Activated naive CD8-positive, alpha-beta T cell (primary cell): ENCODE measurements around the gene HSPA2.
"Not testable (repeated sequence)": the region's sequence is repeated elsewhere in the genome, so short reads cannot be mapped to it uniquely, and the experiment has no call there.

Source experiments
- H3K27ac Mint-ChIP-seq: one replicate; pipeline ENCODE4 v1.8.0; 2021; ENCODE audit warnings: mixed read lengths
- H3K27me3 Mint-ChIP-seq: one replicate; pipeline ENCODE4 v1.8.0; 2021; ENCODE audit warnings: mixed read lengths
- H3K36me3 Mint-ChIP-seq: one replicate; pipeline ENCODE4 v1.8.0; 2021; ENCODE audit warnings: mixed read lengths
- H3K4me1 Mint-ChIP-seq: one replicate; pipeline ENCODE4 v1.8.0; 2021; ENCODE audit warnings: low read depth, mixed read lengths
- H3K4me3 Mint-ChIP-seq: one replicate; pipeline ENCODE4 v1.8.0; 2021; ENCODE audit warnings: mild to moderate bottlenecking, mixed read lengths
- H3K9me3 Mint-ChIP-seq: one replicate; pipeline ENCODE4 v1.8.0; 2021; ENCODE audit warnings: low read depth, mixed read lengths

The HSPA2 gene

DNA sequence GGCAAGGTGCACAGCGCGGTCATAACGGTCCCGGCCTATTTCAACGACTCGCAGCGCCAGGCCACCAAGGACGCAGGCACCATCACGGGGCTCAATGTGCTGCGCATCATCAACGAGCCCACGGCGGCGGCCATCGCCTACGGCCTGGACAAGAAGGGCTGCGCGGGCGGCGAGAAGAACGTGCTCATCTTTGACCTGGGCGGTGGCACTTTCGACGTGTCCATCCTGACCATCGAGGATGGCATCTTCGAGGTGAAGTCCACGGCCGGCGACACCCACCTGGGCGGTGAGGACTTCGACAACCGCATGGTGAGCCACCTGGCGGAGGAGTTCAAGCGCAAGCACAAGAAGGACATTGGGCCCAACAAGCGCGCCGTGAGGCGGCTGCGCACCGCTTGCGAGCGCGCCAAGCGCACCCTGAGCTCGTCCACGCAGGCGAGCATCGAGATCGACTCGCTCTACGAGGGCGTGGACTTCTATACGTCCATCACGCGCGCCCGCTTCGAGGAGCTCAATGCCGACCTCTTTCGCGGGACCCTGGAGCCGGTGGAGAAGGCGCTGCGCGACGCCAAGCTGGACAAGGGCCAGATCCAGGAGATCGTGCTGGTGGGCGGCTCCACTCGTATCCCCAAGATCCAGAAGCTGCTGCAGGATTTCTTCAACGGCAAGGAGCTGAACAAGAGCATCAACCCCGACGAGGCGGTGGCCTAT lies 875 bp downstream of the HSPA2 start:
- Mint-ChIP-seq H3K36me3 (no peaks in the 10 kb centered on the region), H3K4me3 (peak overlapping the region; percentile 97), H3K27me3 (peaks cover 1% of the 10 kb centered on the region), H3K9me3 (no peaks in the 10 kb centered on the region), H3K27ac (peak overlapping the region; percentile 3), H3K4me1 (peaks cover 33% of the 10 kb centered on the region)

- H3K4me1 Mint-ChIP-seq = peaks cover 33% of the 10 kb centered on the region
- peak overlapping the region; percentile 3 for H3K27ac Mint-ChIP-seq
Measured at GRCh38 chr14:64541972-64542835, 1.7 kb downstream of the HSPA2 start.

DNA sequence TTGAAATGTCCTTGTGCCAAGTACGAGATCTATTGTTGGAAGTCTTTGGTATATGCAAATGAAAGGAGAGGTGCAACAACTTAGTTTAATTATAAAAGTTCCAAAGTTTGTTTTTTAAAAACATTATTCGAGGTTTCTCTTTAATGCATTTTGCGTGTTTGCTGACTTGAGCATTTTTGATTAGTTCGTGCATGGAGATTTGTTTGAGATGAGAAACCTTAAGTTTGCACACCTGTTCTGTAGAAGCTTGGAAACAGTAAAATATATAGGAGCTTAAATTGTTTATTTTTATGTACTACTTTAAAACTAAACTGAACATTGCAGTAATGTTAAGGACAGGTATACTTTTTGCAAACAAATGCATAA lies 2.3 kb downstream of the HSPA2 start:
- Mint-ChIP-seq H3K9me3 (no peaks in the 10 kb centered on the region), H3K4me3 (peak overlapping the region; percentile 97), H3K27me3 (peaks cover 1% of the 10 kb centered on the region), H3K36me3 (no peaks in the 10 kb centered on the region), H3K4me1 (peaks cover 33% of the 10 kb centered on the region), H3K27ac (no peak overlapping the region)

More at GRCh38 chr14:64541972-64542835, 1.7 kb downstream of the HSPA2 start:
- H3K27me3 Mint-ChIP-seq = peaks cover 1% of the 10 kb centered on the region
- H3K4me3 Mint-ChIP-seq = peak overlapping the region; percentile 97
- no peaks in the 10 kb centered on the region for H3K36me3 Mint-ChIP-seq
- no peaks in the 10 kb centered on the region for H3K9me3 Mint-ChIP-seq

DNA sequence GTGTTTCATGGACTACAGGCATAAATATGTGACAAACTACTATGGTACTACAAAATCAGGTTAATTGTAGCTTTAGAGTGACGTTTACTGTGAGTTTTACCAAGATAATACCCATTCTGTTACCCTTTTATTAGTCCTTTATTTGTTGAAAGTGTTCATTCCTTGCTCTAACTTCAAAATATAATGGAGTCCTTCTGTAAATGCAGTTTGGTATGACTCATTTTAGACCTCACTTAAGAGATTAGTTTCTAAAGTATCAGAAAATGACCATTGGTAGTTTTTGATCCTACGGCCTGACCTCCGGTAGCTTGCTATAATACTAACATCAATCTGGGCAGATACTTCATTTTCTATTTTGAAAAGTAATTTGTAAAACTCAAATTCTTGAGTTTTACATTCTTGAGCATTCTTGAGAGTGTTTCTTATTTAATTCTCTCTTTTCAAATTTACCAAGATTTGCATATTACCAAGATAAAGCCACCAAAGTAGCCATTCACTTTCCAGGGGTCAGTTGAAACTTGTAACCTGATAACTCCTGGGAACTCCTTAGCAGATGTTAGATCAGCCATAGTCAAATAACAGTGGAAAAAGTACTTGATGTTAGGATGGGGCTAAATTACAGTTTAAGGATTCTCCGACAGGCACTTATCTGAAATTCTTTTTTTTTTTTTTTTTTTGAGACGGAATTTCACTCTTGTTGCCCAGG lies 4.2 kb downstream of the HSPA2 start:
- Mint-ChIP-seq H3K4me1 (peaks cover 35% of the 10 kb centered on the region), H3K9me3 (no peaks in the 10 kb centered on the region), H3K36me3 (no peaks in the 10 kb centered on the region), H3K27ac (no peak overlapping the region), H3K27me3 (no peaks in the 10 kb centered on the region), H3K4me3 (no peak overlapping the region)

DNA sequence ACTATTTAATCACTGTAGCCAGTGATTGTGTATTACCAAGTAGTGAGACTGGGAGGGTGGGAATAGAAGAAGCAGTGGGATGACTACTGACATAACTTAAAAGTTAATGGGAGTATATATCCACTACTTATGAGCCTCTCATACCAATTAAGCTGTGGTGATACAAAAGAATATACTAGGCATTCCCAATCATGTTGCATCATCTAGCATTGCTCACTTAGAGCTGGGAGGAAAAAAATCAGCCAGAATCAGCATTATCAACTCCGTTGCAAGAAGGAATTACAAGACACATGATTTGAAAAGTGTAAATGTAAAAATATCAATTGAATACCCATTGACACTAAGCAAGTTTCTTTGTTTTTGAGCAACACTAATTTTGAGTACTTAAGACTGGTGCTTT lies 8.5 kb downstream of the HSPA2 start:
- peak overlapping the region; percentile 67 for H3K4me3 Mint-ChIP-seq
- H3K27me3 Mint-ChIP-seq = no peaks in the 10 kb centered on the region
- H3K4me1 Mint-ChIP-seq = peaks cover 16% of the 10 kb centered on the region
- H3K9me3 Mint-ChIP-seq = no peaks in the 10 kb centered on the region
- H3K27ac Mint-ChIP-seq = no peak overlapping the region
- H3K36me3 Mint-ChIP-seq = no peaks in the 10 kb centered on the region

DNA sequence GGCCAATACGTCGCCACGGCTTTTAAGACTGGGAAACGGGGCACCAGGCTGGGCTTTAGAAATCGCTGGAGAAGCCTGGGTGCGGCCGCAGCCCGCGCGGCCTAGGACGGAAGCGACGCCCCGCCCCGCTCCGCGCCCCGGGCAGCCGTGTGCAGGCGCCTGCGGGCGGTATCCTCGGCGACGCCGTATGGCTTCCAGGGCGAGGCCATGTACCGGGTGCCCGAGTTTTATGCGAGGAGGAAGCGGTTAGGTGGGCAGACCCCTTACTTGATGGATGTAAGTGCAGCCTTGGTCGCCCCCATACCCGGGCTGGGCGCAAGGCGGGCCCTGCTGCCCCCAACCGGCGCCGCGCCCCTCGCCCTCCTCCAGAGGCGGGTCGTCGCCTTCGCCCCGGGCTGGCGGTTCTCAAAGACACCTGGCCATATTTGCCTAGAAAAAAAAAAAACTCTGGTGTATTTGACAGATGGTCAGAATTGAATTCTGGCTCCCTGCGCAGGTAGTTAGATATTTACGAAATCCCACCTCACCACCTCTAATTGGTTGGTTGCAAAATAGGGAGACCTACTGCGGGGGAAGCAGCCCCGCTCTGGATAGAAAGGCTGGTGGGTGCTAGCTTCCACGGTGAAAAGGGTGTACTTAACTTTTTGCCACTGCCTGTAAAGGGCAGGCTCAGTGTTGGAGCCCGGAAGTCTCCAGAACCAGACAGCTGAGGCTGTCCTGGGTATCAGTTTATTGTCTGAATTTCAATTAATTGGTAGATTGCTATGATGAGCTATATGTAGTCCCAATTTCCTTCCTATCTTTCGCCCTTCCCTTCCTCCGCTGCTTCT lies 9.5 kb downstream of the HSPA2 start, which contains the start of gene PPP1R36:
Gene PPP1R36, plus strand, starts transcription at position 171 of the 830 bp plus-strand sequence. Its CDS starts 37 bp downstream, at position 208.
- peak within 1 kb of the TSS; percentile 75 for H3K4me3 Mint-ChIP-seq
- peaks cover 16% of the 10 kb centered on the region for H3K4me1 Mint-ChIP-seq
- H3K27ac Mint-ChIP-seq = no peak within 1 kb of the TSS
- H3K9me3 Mint-ChIP-seq = no peaks in the 10 kb centered on the region
- H3K36me3 Mint-ChIP-seq = no peaks in the 10 kb centered on the region
- no peaks in the 10 kb centered on the region for H3K27me3 Mint-ChIP-seq

DNA sequence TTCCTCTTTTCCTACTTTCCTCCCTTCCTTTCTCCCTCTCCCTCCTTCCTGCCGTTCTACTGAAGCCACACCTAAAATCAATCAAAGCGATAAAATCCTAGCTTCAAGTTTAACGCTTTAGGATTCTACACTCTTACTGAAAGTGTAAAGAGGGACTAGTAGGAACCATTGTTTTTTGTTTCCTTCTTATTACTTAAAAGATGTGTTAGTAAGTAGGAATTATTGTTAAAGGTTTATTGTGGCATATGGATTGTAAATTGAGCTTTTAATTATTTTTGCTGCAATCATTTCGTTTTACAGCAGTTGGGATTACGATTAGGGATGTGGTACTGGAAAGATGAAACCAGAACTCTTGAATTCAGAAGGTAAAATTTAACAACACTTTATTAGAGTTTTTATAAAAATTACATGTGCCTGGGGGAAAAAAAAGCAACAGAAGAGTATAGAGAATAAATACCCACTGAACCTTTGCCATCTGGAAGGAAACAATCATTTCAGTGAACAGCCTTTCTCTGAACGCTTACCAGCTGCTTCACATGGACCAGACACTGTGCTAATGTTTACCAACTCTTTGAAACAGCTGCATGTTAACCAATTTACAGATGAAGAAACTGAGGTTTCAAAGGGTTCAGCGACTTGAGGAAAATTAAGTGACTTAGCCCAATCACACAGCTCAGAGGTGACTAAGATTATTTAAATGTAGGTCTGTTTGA lies 10.2 kb downstream of the HSPA2 start:
- H3K9me3 Mint-ChIP-seq = no peaks in the 10 kb centered on the region
- H3K27ac Mint-ChIP-seq = no peak overlapping the region
- no peaks in the 10 kb centered on the region for H3K36me3 Mint-ChIP-seq
- peak overlapping the region; percentile 75 for H3K4me3 Mint-ChIP-seq
- peaks cover 16% of the 10 kb centered on the region for H3K4me1 Mint-ChIP-seq
- H3K27me3 Mint-ChIP-seq = no peaks in the 10 kb centered on the region

- Mint-ChIP-seq H3K27me3 (no peaks in the 10 kb centered on the region), H3K9me3 (no peaks in the 10 kb centered on the region), H3K36me3 (no peaks in the 10 kb centered on the region), H3K27ac (no peak overlapping the region), H3K4me1 (peaks cover 7% of the 10 kb centered on the region), H3K4me3 (no peak overlapping the region)
Measured at GRCh38 chr14:64554556-64554955, 14.0 kb downstream of the HSPA2 start.

- no peaks in the 10 kb centered on the region for H3K36me3 Mint-ChIP-seq
- H3K27ac Mint-ChIP-seq = no peak overlapping the region
- H3K27me3 Mint-ChIP-seq = no peaks in the 10 kb centered on the region
- H3K9me3 Mint-ChIP-seq = no peaks in the 10 kb centered on the region
- peaks cover 8% of the 10 kb centered on the region for H3K4me1 Mint-ChIP-seq
- no peak overlapping the region for H3K4me3 Mint-ChIP-seq
Measured at GRCh38 chr14:64556526-64556925, 16.0 kb downstream of the HSPA2 start.

DNA sequence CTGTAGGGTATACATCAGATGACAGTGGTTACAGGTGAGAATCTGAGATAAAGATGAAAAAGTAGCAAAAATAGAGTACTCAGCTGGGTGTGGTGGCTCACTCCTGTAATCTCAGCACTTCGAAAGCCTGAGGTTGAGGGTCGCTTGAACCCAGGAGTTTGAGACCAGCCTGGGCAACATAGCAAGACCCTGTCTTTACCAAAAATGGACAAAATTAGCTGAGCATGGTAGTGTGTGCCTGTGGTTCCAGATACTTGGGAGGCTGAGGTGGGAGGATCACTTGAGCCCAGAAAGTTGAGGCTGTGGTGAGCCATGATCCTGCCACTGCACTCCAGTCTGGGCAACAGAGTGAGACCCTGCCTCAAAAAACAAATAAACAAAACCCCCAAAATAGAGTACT lies 17.7 kb downstream of the HSPA2 start:
- H3K9me3 Mint-ChIP-seq, H3K4me1 Mint-ChIP-seq, H3K4me3 Mint-ChIP-seq, H3K36me3 Mint-ChIP-seq, H3K27ac Mint-ChIP-seq, H3K27me3 Mint-ChIP-seq: not testable (repeated sequence)

DNA sequence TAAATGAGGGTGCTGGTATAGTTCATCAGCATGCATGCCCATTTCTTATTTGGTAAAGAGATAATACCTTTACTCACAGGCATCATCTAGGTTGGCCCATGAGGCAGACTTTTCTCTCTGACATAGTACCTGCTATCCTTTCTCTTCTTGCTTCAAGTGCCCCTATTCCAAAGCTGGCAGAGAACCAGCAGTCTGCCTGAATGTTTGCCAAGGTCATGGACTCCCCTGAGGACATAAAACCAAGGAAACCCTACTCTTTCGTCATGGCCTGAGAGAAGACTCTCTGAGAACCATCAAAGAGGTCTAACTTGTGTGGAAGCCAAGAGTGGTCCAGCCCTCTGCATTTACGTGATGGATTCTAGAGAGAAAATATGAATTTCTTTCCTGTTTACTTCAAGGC lies 21.1 kb downstream of the HSPA2 start:
- no peaks in the 10 kb centered on the region for H3K36me3 Mint-ChIP-seq
- H3K9me3 Mint-ChIP-seq = no peaks in the 10 kb centered on the region
- peaks cover 8% of the 10 kb centered on the region for H3K4me1 Mint-ChIP-seq
- H3K27ac Mint-ChIP-seq = no peak overlapping the region
- no peaks in the 10 kb centered on the region for H3K27me3 Mint-ChIP-seq
- H3K4me3 Mint-ChIP-seq = no peak overlapping the region

- no peaks in the 10 kb centered on the region for H3K9me3 Mint-ChIP-seq
- H3K4me3 Mint-ChIP-seq = no peak overlapping the region
- no peak overlapping the region for H3K27ac Mint-ChIP-seq
- H3K36me3 Mint-ChIP-seq = no peaks in the 10 kb centered on the region
- H3K4me1 Mint-ChIP-seq = peaks cover 8% of the 10 kb centered on the region
- no peaks in the 10 kb centered on the region for H3K27me3 Mint-ChIP-seq
Measured at GRCh38 chr14:64562436-64562835, 21.9 kb downstream of the HSPA2 start.

- Mint-ChIP-seq H3K4me3 (no peak overlapping the region), H3K36me3 (no peaks in the 10 kb centered on the region), H3K27ac (no peak overlapping the region), H3K27me3 (no peaks in the 10 kb centered on the region), H3K9me3 (no peaks in the 10 kb centered on the region), H3K4me1 (peaks cover 8% of the 10 kb centered on the region)
Measured at GRCh38 chr14:64563696-64564095, 23.2 kb downstream of the HSPA2 start.

DNA sequence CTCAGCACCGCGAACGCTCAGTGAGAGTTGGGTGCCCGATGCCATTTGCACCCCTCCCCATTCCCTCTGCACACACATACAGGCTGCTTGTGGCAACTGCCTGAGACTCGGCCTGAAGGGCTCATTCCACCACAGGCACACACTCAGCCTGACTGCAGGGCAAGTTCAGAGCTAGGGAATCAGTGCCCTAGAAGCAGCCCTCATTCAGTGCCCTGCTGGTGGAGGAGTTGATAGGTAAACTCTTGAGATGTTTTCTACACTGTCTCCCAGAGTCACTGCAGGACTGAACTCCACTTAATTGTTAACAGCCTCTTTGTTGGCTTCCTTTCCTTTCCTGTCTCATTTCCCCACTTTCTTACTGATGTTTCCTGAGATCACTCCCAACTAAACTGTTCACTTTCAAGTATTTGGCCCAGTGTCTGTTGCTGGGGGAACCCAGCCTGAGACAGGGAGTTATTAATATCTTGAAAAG lies 26.1 kb downstream of the HSPA2 start:
- no peak overlapping the region for H3K4me3 Mint-ChIP-seq
- H3K4me1 Mint-ChIP-seq = no peaks in the 10 kb centered on the region
- H3K9me3 Mint-ChIP-seq = no peaks in the 10 kb centered on the region
- no peaks in the 10 kb centered on the region for H3K27me3 Mint-ChIP-seq
- H3K27ac Mint-ChIP-seq = no peak overlapping the region
- H3K36me3 Mint-ChIP-seq = no peaks in the 10 kb centered on the region
